SH-SY5Y (cell line): Measurements from ENCODE around the gene PAK2.

Experiments
- GATA2 ChIP-seq: IDR thresholded peaks from 2 replicates; pipeline ENCODE4 v1.6.1; 2011; ENCODE audit warnings: mild to moderate bottlenecking, low read depth, low read length
- GATA3 ChIP-seq: IDR thresholded peaks from 2 replicates; pipeline ENCODE4 v1.6.1; 2011; ENCODE audit warnings: low read depth, mild to moderate bottlenecking, low read length, moderate library complexity

DNA sequence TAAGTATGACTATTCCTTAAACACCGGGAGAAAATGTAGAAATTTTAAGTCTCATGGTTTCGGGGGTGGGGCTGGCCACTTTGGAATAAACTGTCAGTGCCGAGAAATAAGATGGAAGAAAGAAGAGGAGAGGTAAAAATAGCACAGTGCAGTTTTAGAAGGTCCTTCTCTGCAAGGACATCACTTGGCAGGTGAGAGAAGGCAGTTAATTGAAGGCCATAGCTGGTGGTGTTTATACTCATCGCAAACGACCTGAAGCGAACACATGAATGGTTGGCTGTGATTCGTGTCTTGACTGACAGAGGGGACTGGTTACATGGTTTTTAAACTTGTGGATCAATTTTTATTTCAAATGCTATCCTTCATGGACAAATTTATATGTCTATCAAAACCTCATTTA, 73.2 kb downstream of the PAK2 start:
- TF ChIP-seq GATA2 (no peak), GATA3 (no peak)
